IMR-90 (cell line): ENCODE data around the gene HIVEP3. TPM values are rescaled to one million over a fixed set of nuclear protein-coding genes. Genes with fewer than 3 reads are reported as not detected.
A peak's percentile ranks its signal among the peaks of the same experiment; 100 is the strongest.

Source experiments
- ATAC-seq: fragments of 200-7000 bp; cut with Tn5 transposase; 2 replicates; pipeline ENCODE4 v1.9.1; 2020; ENCODE audit warnings: low read depth, mild to moderate bottlenecking, moderate library complexity
- BruUV-seq: library from RNA; stranded (reverse); fragments of 400-500 nt; replicated peaks from 2 replicates; lab custom pipeline; 2021; lab: Mats Ljungman, UMichigan
- CTCF ChIA-PET: fragments of 300-600 bp; formaldehyde crosslinking; extraction: SDS; loops from one replicate; lab custom pipeline; 2021; ENCODE audit warnings: antibody characterized with exemption; lab: Yijun Ruan, JAX
- POLR2A ChIA-PET: fragments of 300-600 bp; sonication (Branson Sonifier 250); formaldehyde crosslinking; loops from one replicate; lab custom pipeline; 2022; ENCODE audit warnings: antibody characterized with exemption; ENCODE audit not compliant: unreplicated experiment; lab: Charles Lee
- DNase-seq: peaks from one replicate; pipeline ENCODE4 v3.0.0; 2013
- H2AFZ ChIP-seq: replicated peaks from 2 replicates; pipeline ENCODE3; 2013; ENCODE audit warnings: low read length, mild to moderate bottlenecking; ENCODE audit not compliant: poor library complexity
- H2AK5ac ChIP-seq: 2 replicates; pipeline ENCODE4 v1.6.1; 2013; ENCODE audit warnings: low read depth, low read length, inconsistent platforms
- H2AK9ac ChIP-seq: replicated peaks from 2 replicates; pipeline ENCODE3; 2013; ENCODE audit warnings: mild to moderate bottlenecking, low read depth, low read length, moderate library complexity; ENCODE audit not compliant: poor library complexity
- H2BK120ac ChIP-seq: 2 replicates; pipeline ENCODE4 v1.6.1; 2013; ENCODE audit warnings: low read depth, low read length, inconsistent platforms
- H2BK15ac ChIP-seq: 3 replicates; pipeline ENCODE4 v1.6.1; 2013; ENCODE audit warnings: low read depth, low read length, inconsistent platforms
- H2BK20ac ChIP-seq: 2 replicates; pipeline ENCODE4 v1.6.1; 2013; ENCODE audit warnings: low read depth, mild to moderate bottlenecking, inconsistent platforms, low read length, moderate library complexity
- H2BK5ac ChIP-seq: 2 replicates; pipeline ENCODE4 v1.6.1; 2013; ENCODE audit warnings: mild to moderate bottlenecking, low read depth, low read length, inconsistent platforms; ENCODE audit not compliant: poor library complexity, severe bottlenecking
- H3K14ac ChIP-seq: replicated peaks from 2 replicates; pipeline ENCODE4 v1.6.1; 2013; ENCODE audit warnings: low read depth, low read length, inconsistent platforms
- H3K18ac ChIP-seq: 2 replicates; pipeline ENCODE4 v1.6.1; 2013; ENCODE audit warnings: low read depth, low read length, control low read depth
- H3K23ac ChIP-seq: 2 replicates; pipeline ENCODE4 v1.6.1; 2013; ENCODE audit warnings: low read depth, low read length, inconsistent platforms
- H3K27ac ChIP-seq: 2 replicates; pipeline ENCODE4 v1.5.1; 2013; ENCODE audit warnings: mild to moderate bottlenecking, control low read depth, low read length; ENCODE audit not compliant: insufficient read depth
- H3K27me3 ChIP-seq: 2 replicates; pipeline ENCODE4 v1.6.1; 2013; ENCODE audit warnings: low read length; ENCODE audit not compliant: control insufficient read depth, insufficient read depth
- H3K36me3 ChIP-seq: 2 replicates; pipeline ENCODE4 v1.6.1; 2013; ENCODE audit warnings: low read length, mixed read lengths; ENCODE audit not compliant: control insufficient read depth, insufficient read depth
- H3K4ac ChIP-seq: 2 replicates; pipeline ENCODE4 v1.6.1; 2013; ENCODE audit warnings: low read depth, low read length, inconsistent platforms
- H3K4me1 ChIP-seq: 2 replicates; pipeline ENCODE4 v1.6.1; 2013; ENCODE audit warnings: low read length, mixed read lengths; ENCODE audit not compliant: control insufficient read depth, insufficient read depth
- H3K4me2 ChIP-seq: 2 replicates; pipeline ENCODE4 v1.6.1; 2013; ENCODE audit warnings: low read depth, mild to moderate bottlenecking, control low read depth, low read length, moderate library complexity
- H3K4me3 ChIP-seq: 2 replicates; pipeline ENCODE4 v1.5.1; 2013; ENCODE audit warnings: low read depth, mild to moderate bottlenecking, control low read depth, low read length, moderate library complexity; ENCODE audit not compliant: insufficient read depth
- H3K56ac ChIP-seq: 2 replicates; pipeline ENCODE4 v1.6.1; 2013; ENCODE audit warnings: low read length, inconsistent platforms; ENCODE audit not compliant: insufficient read depth; ENCODE audit errors: extremely low read depth
- H3K79me1 ChIP-seq, 2 experiments: 2 replicates each; pipeline ENCODE4 v1.6.1; 2013; ENCODE audit warnings: low read length in 2 of 2, inconsistent platforms in 1 of 2, low read depth in 1 of 2
- H3K9ac ChIP-seq: 2 replicates; pipeline ENCODE4 v1.6.1; 2013; ENCODE audit warnings: low read depth, low read length, control low read depth
- H3K9me1 ChIP-seq: 2 replicates; pipeline ENCODE4 v1.6.1; 2013; ENCODE audit warnings: low read length, inconsistent platforms; ENCODE audit not compliant: insufficient read depth
- H3K9me3 ChIP-seq: 2 replicates; pipeline ENCODE4 v1.6.1; 2013; ENCODE audit warnings: low read length; ENCODE audit not compliant: control insufficient read depth, insufficient read depth
- H4K20me1 ChIP-seq: 2 replicates; pipeline ENCODE4 v1.6.1; 2013; ENCODE audit warnings: low read length, inconsistent platforms; ENCODE audit not compliant: insufficient read depth
- H4K5ac ChIP-seq: 2 replicates; pipeline ENCODE4 v1.6.1; 2013; ENCODE audit warnings: mild to moderate bottlenecking, low read depth, low read length, control low read depth
- H4K8ac ChIP-seq, 2 experiments: 2 replicates each; pipeline ENCODE4 v1.6.1; 2013; ENCODE audit warnings: low read depth in 2 of 2, low read length in 2 of 2, control low read depth in 1 of 2, inconsistent platforms in 1 of 2
- H4K91ac ChIP-seq: 2 replicates; pipeline ENCODE4 v1.6.1; 2013; ENCODE audit warnings: low read depth, low read length, inconsistent platforms; ENCODE audit not compliant: insufficient read depth
- BHLHE40 ChIP-seq: fragments of 150-350 bp; IDR thresholded peaks from 2 replicates; pipeline ENCODE4 v1.6.1; 2016; ENCODE audit warnings: mild to moderate bottlenecking, low read depth, low read length
- CEBPB ChIP-seq: IDR thresholded peaks from 2 replicates; pipeline ENCODE4 v1.6.1; 2012; ENCODE audit warnings: low read depth, low read length, improper control_type of control experiment
- MAZ ChIP-seq: IDR thresholded peaks from 2 replicates; pipeline ENCODE4 v1.6.1; 2012; ENCODE audit warnings: low read depth, mild to moderate bottlenecking, low read length, improper control_type of control experiment, moderate library complexity, borderline replicate concordance
- NFE2L2 ChIP-seq: fragments of 150-350 bp; IDR thresholded peaks from 2 replicates; pipeline ENCODE4 v1.6.1; 2016; ENCODE audit warnings: low read depth, mild to moderate bottlenecking, low read length
- POLR2A ChIP-seq: IDR thresholded peaks from 2 replicates; pipeline ENCODE4 v1.6.1; 2012; ENCODE audit warnings: mild to moderate bottlenecking, low read depth, low read length
- SMC3 ChIP-seq: fragments of 150-350 bp; IDR thresholded peaks from 2 replicates; pipeline ENCODE4 v1.6.1; 2016; ENCODE audit warnings: low read depth, mild to moderate bottlenecking, antibody characterized with exemption, low read length, moderate library complexity
- WGBS, 2 experiments: methylation state at CpG; one replicate each; pipeline versions ENCODE4 v1.1.5 to v1.1.7; 2013; ENCODE audit warnings: missing lambda C conversion rate in 2 of 2; ENCODE audit not compliant: insufficient read length in 1 of 2; ENCODE audit errors: extremely low coverage in 2 of 2; 5-methylcytosine and 5-hydroxymethylcytosine counted together
- dilution Hi-C: fragments of 300-500 bp; cut with HindIII; formaldehyde crosslinking; loops from one replicate; pipeline ENCODE4 v1.14.3; 2018; ENCODE audit warnings: low sequenced_read_pairs; ENCODE audit not compliant: unreplicated experiment
- in situ Hi-C: fragments of 300-500 bp; cut with MboI; formaldehyde crosslinking; loops from 3 replicates; pipeline ENCODE4 v1.14.3; 2019; ENCODE audit warnings: low sequenced_read_pairs, inconsistent platforms, mixed read lengths
- intact Hi-C: fragments of 100-400 bp; cut with micrococcal nuclease; formaldehyde crosslinking; loops from 2 replicates; pipeline ENCODE4 v1.10.0; 2022
- polyA plus RNA-seq, 3 experiments: library from polyadenylated mRNA; depleted of rRNA; stranded (reverse); fragments of >200 nt; gene quantifications; 2 replicates each; pipeline ENCODE4 v1.2.3, GENCODE V29; 2012; ENCODE audit warnings: low replicate concordance in 1 of 3
- total RNA-seq: library from RNA; depleted of rRNA; stranded (reverse); fragments of >200 nt; gene quantifications from 2 replicates; pipeline ENCODE4 v1.2.3, GENCODE V29; 2012
- TF ChIP-seq, protein P1 (sequence below): fragments of 150-350 bp; IDR thresholded peaks from 2 replicates; pipeline ENCODE4 v1.6.1; 2016; ENCODE audit warnings: low read depth, mild to moderate bottlenecking, low read length, moderate library complexity, borderline replicate concordance
- TF ChIP-seq, protein P2 (sequence below): fragments of 150-350 bp; IDR thresholded peaks from 2 replicates; pipeline ENCODE4 v1.6.1; 2017; ENCODE audit warnings: mild to moderate bottlenecking, antibody characterized with exemption, low read length, low read depth
- TF ChIP-seq, protein P3 (sequence below): conservative IDR thresholded peaks from 2 replicates; pipeline ENCODE4 v1.5.1; 2012; ENCODE audit warnings: mild to moderate bottlenecking, low read depth, low read length, improper control_type of control experiment

HIVEP3 gene
- total and polyA plus RNA-seq, 2 of the 4 experiments (the other 2 are of a cell fraction) = 1.4 to 4.0 TPM

DNA sequence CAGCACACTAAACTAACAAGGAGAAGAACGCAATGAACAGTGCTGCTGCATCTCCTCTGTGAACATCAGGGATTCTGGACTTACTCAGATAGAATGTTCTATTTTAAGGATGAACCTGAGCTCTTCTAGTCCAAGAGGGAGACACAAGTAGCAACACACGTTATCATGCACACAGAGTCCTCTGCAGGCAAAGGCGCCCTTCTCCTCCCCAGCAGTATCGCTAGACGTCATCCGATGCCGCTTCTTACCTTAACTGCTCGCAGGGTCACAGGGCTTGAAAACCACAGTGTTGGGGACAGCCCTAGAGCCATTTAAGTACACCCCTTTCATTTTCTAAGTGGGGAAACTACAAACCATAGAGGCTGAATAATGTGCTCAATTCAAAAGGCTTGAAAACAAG is 74.5 kb downstream of the HIVEP3 start:
- in situ Hi-C loops (no loop called here), intact Hi-C loops (no loop called here)
- WGBS, 2 experiments = no CpG with 5 or more reads among the region's 8 CpGs

More for the DNA sequence above, 74.5 kb downstream of the HIVEP3 start:
- no TSS peak for BruUV-seq
- Histone ChIP-seq H2BK120ac (no peak overlapping the region), H3K4me1 (peaks cover 9% of the 10 kb centered on the region), H3K27ac (no peak overlapping the region), H3K4me2 (no peak overlapping the region), H2AK5ac (peak overlapping the region; percentile 71), H3K36me3 (no peaks in the 10 kb centered on the region), H3K27me3 (no peaks in the 10 kb centered on the region), H3K4ac (peak overlapping the region; percentile 19), H3K9me1 (peaks cover 6% of the 10 kb centered on the region; the same call in 1 of the 2 replicates), H4K5ac (no peak overlapping the region), H4K91ac (no peak overlapping the region; the same call in 1 of the 2 replicates), H2AK9ac (no peak overlapping the region), H3K4me3 (no peak overlapping the region), H4K20me1 (no peaks in the 10 kb centered on the region), H3K14ac (peak overlapping the region; percentile 61), H3K18ac (no peak overlapping the region), H3K79me1 (no peaks in the 10 kb centered on the region), H2BK20ac (peak overlapping the region; percentile 11), H3K9me3 (no peaks in the 10 kb centered on the region), H4K8ac (no peak overlapping the region; a peak in 1 of 4 replicates), H3K56ac (no peak overlapping the region), H3K9ac (no peak overlapping the region), H2BK5ac (no peak overlapping the region), H3K23ac (peak overlapping the region; percentile 79; the same call in 1 of the 2 replicates), H2AFZ (no peak overlapping the region), H2BK15ac (peak overlapping the region; percentile 80; the same call in 1 of the 3 replicates)
- TF ChIP-seq, protein P1, sequence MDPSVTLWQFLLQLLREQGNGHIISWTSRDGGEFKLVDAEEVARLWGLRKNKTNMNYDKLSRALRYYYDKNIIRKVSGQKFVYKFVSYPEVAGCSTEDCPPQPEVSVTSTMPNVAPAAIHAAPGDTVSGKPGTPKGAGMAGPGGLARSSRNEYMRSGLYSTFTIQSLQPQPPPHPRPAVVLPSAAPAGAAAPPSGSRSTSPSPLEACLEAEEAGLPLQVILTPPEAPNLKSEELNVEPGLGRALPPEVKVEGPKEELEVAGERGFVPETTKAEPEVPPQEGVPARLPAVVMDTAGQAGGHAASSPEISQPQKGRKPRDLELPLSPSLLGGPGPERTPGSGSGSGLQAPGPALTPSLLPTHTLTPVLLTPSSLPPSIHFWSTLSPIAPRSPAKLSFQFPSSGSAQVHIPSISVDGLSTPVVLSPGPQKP = no peak
- TF ChIP-seq, protein P2, sequence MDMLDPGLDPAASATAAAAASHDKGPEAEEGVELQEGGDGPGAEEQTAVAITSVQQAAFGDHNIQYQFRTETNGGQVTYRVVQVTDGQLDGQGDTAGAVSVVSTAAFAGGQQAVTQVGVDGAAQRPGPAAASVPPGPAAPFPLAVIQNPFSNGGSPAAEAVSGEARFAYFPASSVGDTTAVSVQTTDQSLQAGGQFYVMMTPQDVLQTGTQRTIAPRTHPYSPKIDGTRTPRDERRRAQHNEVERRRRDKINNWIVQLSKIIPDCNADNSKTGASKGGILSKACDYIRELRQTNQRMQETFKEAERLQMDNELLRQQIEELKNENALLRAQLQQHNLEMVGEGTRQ = no peak
- TF ChIP-seq POLR2A (no peak), CEBPB (no peak), BHLHE40 (no peak), NFE2L2 (no peak), SMC3 (no peak), MAZ (no peak)
- TF ChIP-seq, protein P3, sequence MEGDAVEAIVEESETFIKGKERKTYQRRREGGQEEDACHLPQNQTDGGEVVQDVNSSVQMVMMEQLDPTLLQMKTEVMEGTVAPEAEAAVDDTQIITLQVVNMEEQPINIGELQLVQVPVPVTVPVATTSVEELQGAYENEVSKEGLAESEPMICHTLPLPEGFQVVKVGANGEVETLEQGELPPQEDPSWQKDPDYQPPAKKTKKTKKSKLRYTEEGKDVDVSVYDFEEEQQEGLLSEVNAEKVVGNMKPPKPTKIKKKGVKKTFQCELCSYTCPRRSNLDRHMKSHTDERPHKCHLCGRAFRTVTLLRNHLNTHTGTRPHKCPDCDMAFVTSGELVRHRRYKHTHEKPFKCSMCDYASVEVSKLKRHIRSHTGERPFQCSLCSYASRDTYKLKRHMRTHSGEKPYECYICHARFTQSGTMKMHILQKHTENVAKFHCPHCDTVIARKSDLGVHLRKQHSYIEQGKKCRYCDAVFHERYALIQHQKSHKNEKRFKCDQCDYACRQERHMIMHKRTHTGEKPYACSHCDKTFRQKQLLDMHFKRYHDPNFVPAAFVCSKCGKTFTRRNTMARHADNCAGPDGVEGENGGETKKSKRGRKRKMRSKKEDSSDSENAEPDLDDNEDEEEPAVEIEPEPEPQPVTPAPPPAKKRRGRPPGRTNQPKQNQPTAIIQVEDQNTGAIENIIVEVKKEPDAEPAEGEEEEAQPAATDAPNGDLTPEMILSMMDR = no peak
- POLR2A ChIA-PET = no interaction called here
- dilution Hi-C loops = no loop called here
- ATAC-seq (no peak), DNase-seq (no peak)
- CTCF ChIA-PET = no interaction called here
